Measurements from ENCODE around the gene HIGD2A. TPM values are rescaled to one million over a fixed set of nuclear protein-coding genes. Genes with fewer than 3 reads are reported as not detected.

HIGD2A gene
- total RNA-seq, 1 experiment from 2014 or later, result 129 TPM

- in situ Hi-C loops (cut with HindIII; ENCODE audit: low pct_unique_long_range_greater_than_20kb, low sequenced_read_pairs), result no loop called here
- no peak for DNase-seq (ENCODE audit: low read depth)
These were observed 23.0 kb upstream of the HIGD2A start, which contains the start of gene ARL10 for GRCh38 chr5:176365351-176366231. Gene ARL10, plus strand, starts transcription at chr5:176365487. Its CDS starts 77 bp downstream, at chr5:176365564.

- no peak for DNase-seq (ENCODE audit: low read depth)
- in situ Hi-C loops (cut with HindIII; ENCODE audit: low pct_unique_long_range_greater_than_20kb, low sequenced_read_pairs), result no loop called here
These were observed 22.2 kb upstream of the HIGD2A start for GRCh38 chr5:176366232-176366894.

- DNase-seq (ENCODE audit: low read depth), result no peak
- in situ Hi-C loops (cut with HindIII; ENCODE audit: low pct_unique_long_range_greater_than_20kb, low sequenced_read_pairs), result no loop called here
These were observed 19.8 kb upstream of the HIGD2A start for GRCh38 chr5:176368726-176369125.

- DNase-seq (ENCODE audit: low read depth), result no peak
- in situ Hi-C loops (cut with HindIII; ENCODE audit: low pct_unique_long_range_greater_than_20kb, low sequenced_read_pairs), result no loop called here
These were observed 18.4 kb upstream of the HIGD2A start for GRCh38 chr5:176369934-176370711.

- in situ Hi-C loops (cut with HindIII; ENCODE audit: low pct_unique_long_range_greater_than_20kb, low sequenced_read_pairs), result no loop called here
- no peak for DNase-seq (ENCODE audit: low read depth)
These were observed 16.7 kb upstream of the HIGD2A start for GRCh38 chr5:176371621-176372539.

- DNase-seq (ENCODE audit: low read depth), result no peak
- in situ Hi-C loops (cut with HindIII; ENCODE audit: low pct_unique_long_range_greater_than_20kb, low sequenced_read_pairs), result no loop called here
These were observed 15.3 kb upstream of the HIGD2A start for GRCh38 chr5:176373100-176373818.

- no peak for DNase-seq (ENCODE audit: low read depth)
- in situ Hi-C loops (cut with HindIII; ENCODE audit: low pct_unique_long_range_greater_than_20kb, low sequenced_read_pairs), result no loop called here
These were observed 8.7 kb upstream of the HIGD2A start for GRCh38 chr5:176379881-176380280.

- in situ Hi-C loops (cut with HindIII; ENCODE audit: low pct_unique_long_range_greater_than_20kb, low sequenced_read_pairs), result no loop called here
- no peak for DNase-seq (ENCODE audit: low read depth)
These were observed 7.1 kb upstream of the HIGD2A start for GRCh38 chr5:176381423-176381822.

GRCh38 chr5:176381979-176382378 is 6.6 kb upstream of the HIGD2A start:
- DNase-seq (ENCODE audit: low read depth), result no peak
- in situ Hi-C loops (cut with HindIII; ENCODE audit: low pct_unique_long_range_greater_than_20kb, low sequenced_read_pairs), result no loop called here

GRCh38 chr5:176382721-176383120 is 5.8 kb upstream of the HIGD2A start:
- DNase-seq (ENCODE audit: low read depth), result no peak
- in situ Hi-C loops (cut with HindIII; ENCODE audit: low pct_unique_long_range_greater_than_20kb, low sequenced_read_pairs), result no loop called here

GRCh38 chr5:176383248-176383905 is 5.2 kb upstream of the HIGD2A start:
- in situ Hi-C loops (cut with HindIII; ENCODE audit: low pct_unique_long_range_greater_than_20kb, low sequenced_read_pairs), result no loop called here
- DNase-seq (ENCODE audit: low read depth), result no peak

- in situ Hi-C loops (cut with HindIII; ENCODE audit: low pct_unique_long_range_greater_than_20kb, low sequenced_read_pairs), result no loop called here
- no peak for DNase-seq (ENCODE audit: low read depth)
These were observed 4.6 kb upstream of the HIGD2A start for GRCh38 chr5:176383961-176384360.

GRCh38 chr5:176384366-176384930 is 4.1 kb upstream of the HIGD2A start:
- DNase-seq (ENCODE audit: low read depth), result no peak
- in situ Hi-C loops (cut with HindIII; ENCODE audit: low pct_unique_long_range_greater_than_20kb, low sequenced_read_pairs), result no loop called here

GRCh38 chr5:176384991-176385390 is 3.6 kb upstream of the HIGD2A start:
- in situ Hi-C loops (cut with HindIII; ENCODE audit: low pct_unique_long_range_greater_than_20kb, low sequenced_read_pairs), result no loop called here
- DNase-seq (ENCODE audit: low read depth), result no peak

- in situ Hi-C loops (cut with HindIII; ENCODE audit: low pct_unique_long_range_greater_than_20kb, low sequenced_read_pairs), result no loop called here
- DNase-seq (ENCODE audit: low read depth), result no peak
These were observed 2.1 kb upstream of the HIGD2A start for GRCh38 chr5:176386491-176386890.

- in situ Hi-C loops (cut with HindIII; ENCODE audit: low pct_unique_long_range_greater_than_20kb, low sequenced_read_pairs), result no loop called here
These were observed 1.1 kb upstream of the HIGD2A start for GRCh38 chr5:176387384-176387925.

More at GRCh38 chr5:176387384-176387925, 1.1 kb upstream of the HIGD2A start:
- no peak for DNase-seq (ENCODE audit: low read depth)

Data from Caki2 (cell line).